Colonic mucosa (tissue), 4 donors: Measurements from ENCODE around the gene DIP2C. TPM values are rescaled to one million over a fixed set of nuclear protein-coding genes. Genes with fewer than 3 reads are reported as not detected.

Experiments
- DNase-seq: peaks from one replicate; pipeline ENCODE4 v3.0.0-alpha.2; 2020
- H3K27ac ChIP-seq: fragments of 200-600 bp; one replicate; pipeline ENCODE4 v1.8.0; 2021
- H3K27me3 ChIP-seq: fragments of 200-600 bp; one replicate; pipeline ENCODE4 v1.8.0; 2021
- H3K36me3 ChIP-seq: fragments of 200-600 bp; one replicate; pipeline ENCODE4 v1.8.0; 2021
- H3K4me1 ChIP-seq: fragments of 200-600 bp; one replicate; pipeline ENCODE4 v1.8.0; 2021; ENCODE audit warnings: mild to moderate bottlenecking
- H3K4me3 ChIP-seq: fragments of 200-600 bp; one replicate; pipeline ENCODE4 v1.8.0; 2021
- H3K9ac ChIP-seq, 2 donors: one replicate each; pipeline ENCODE4 v1.7.0; 2013; ENCODE audit warnings: control low read depth in 2 of 2, low read depth in 2 of 2, low read length in 2 of 2
- H3K9me3 ChIP-seq: fragments of 200-600 bp; one replicate; pipeline ENCODE4 v1.8.0; 2021
- CTCF ChIP-seq: fragments of 200-600 bp; IDR thresholded peaks from one replicate; pipeline ENCODE4 v1.8.0; 2022; ENCODE audit warnings: antibody characterized with exemption, mild to moderate bottlenecking
- intact Hi-C: fragments of 100-400 bp; cut with DNase I; formaldehyde crosslinking; loops from one replicate; pipeline ENCODE4 v1.14.1; 2022
- total RNA-seq, 2 donors: library from RNA; stranded (reverse); fragmentation: NEBNext Ultra II Directional in 1 of 2; extraction: Animal tissue kit (Norgen Biotek cat#: 25700) in 1 of 2; gene quantifications; one replicate each; pipeline ENCODE4 v1.2.1, GENCODE V29; 2021
- donor health status: healthy.
- donor health status: DM: no; HTN: no; CAD: no.
- donor health status: DM: no; HTN: no; CAD: no.

Gene DIP2C
- total RNA-seq, 2 donors from 2014 or later, result 7.6 to 11.2 TPM

DNA sequence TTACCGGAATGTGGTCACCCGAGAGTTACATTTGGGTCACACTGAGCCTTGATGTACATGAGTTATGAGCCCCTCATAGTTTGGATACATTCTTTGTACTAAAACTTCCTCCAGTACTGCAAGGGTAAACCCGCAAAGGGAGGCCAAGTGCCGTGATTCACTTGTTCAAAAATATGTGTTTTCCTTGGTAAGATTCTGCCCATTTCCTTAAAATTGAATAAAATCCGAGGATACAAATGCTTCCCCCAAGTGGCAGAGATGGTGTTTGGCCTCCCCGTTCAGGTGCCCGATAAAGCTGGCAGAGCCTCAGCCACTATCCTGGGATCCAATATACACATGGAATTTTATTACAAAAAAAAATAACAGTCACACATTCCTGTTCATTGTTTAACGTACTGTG is 268.3 kb downstream of the DIP2C start:
- Histone ChIP-seq H3K36me3 (no peaks in the 10 kb centered on the region), H3K4me3 (no peak overlapping the region), H3K27me3 (no peaks in the 10 kb centered on the region), H3K27ac (no peak overlapping the region), H3K4me1 (no peaks in the 10 kb centered on the region), H3K9me3 (no peaks in the 10 kb centered on the region), H3K9ac (no peak overlapping the region)
- no peak for DNase-seq
- intact Hi-C loops, result no loop called here
- no peak for TF ChIP-seq CTCF

- H3K36me3 ChIP-seq, result no peaks in the 10 kb centered on the region
- intact Hi-C loops, result no loop called here
- H3K4me3 ChIP-seq, result no peak overlapping the region
- no peaks in the 10 kb centered on the region for H3K27me3 ChIP-seq
- H3K9ac ChIP-seq, result no peak overlapping the region
- H3K27ac ChIP-seq, result no peak overlapping the region
- no peaks in the 10 kb centered on the region for H3K9me3 ChIP-seq
- no peaks in the 10 kb centered on the region for H3K4me1 ChIP-seq
- TF ChIP-seq CTCF, result no peak
- no peak for DNase-seq
Measured at GRCh38 chr10:420154-421121, 269.0 kb downstream of the DIP2C start.

- no peaks in the 10 kb centered on the region for H3K36me3 ChIP-seq
- no peak overlapping the region for H3K9ac ChIP-seq
- H3K9me3 ChIP-seq, result no peaks in the 10 kb centered on the region
- H3K4me1 ChIP-seq, result no peaks in the 10 kb centered on the region
- no peak for DNase-seq
- intact Hi-C loops, result no loop called here
- no peak for TF ChIP-seq CTCF
- no peaks in the 10 kb centered on the region for H3K27me3 ChIP-seq
- no peak overlapping the region for H3K4me3 ChIP-seq
- no peak overlapping the region for H3K27ac ChIP-seq
Measured at GRCh38 chr10:418894-419293, 270.6 kb downstream of the DIP2C start.

- H3K4me1 ChIP-seq, result no peaks in the 10 kb centered on the region
- H3K4me3 ChIP-seq, result no peak overlapping the region
- TF ChIP-seq CTCF, result no peak
- intact Hi-C loops, result no loop called here
- H3K27ac ChIP-seq, result no peak overlapping the region
- H3K27me3 ChIP-seq, result no peaks in the 10 kb centered on the region
- no peak for DNase-seq
- no peak overlapping the region for H3K9ac ChIP-seq
- no peaks in the 10 kb centered on the region for H3K9me3 ChIP-seq
- H3K36me3 ChIP-seq, result no peaks in the 10 kb centered on the region
Measured at GRCh38 chr10:418226-418625, 271.2 kb downstream of the DIP2C start.

GRCh38 chr10:416091-416515 is 273.4 kb downstream of the DIP2C start:
- Histone ChIP-seq H3K9me3 (no peaks in the 10 kb centered on the region), H3K9ac (no peak overlapping the region), H3K36me3 (no peaks in the 10 kb centered on the region), H3K4me1 (no peaks in the 10 kb centered on the region), H3K27ac (no peak overlapping the region), H3K4me3 (no peak overlapping the region), H3K27me3 (no peaks in the 10 kb centered on the region)
- TF ChIP-seq CTCF, result no peak
- intact Hi-C loops, result no loop called here
- no peak for DNase-seq
